CD4-positive, alpha-beta T cell treated with Interleukin-15 for 4 hours (primary cell): Measurements from ENCODE around the gene FNTB.

Experiments used
- DNase-seq: peaks from one replicate; pipeline ENCODE4 v3.0.0-alpha.2; 2020; ENCODE audit warnings: low spot score

Gene FNTB

DNA sequence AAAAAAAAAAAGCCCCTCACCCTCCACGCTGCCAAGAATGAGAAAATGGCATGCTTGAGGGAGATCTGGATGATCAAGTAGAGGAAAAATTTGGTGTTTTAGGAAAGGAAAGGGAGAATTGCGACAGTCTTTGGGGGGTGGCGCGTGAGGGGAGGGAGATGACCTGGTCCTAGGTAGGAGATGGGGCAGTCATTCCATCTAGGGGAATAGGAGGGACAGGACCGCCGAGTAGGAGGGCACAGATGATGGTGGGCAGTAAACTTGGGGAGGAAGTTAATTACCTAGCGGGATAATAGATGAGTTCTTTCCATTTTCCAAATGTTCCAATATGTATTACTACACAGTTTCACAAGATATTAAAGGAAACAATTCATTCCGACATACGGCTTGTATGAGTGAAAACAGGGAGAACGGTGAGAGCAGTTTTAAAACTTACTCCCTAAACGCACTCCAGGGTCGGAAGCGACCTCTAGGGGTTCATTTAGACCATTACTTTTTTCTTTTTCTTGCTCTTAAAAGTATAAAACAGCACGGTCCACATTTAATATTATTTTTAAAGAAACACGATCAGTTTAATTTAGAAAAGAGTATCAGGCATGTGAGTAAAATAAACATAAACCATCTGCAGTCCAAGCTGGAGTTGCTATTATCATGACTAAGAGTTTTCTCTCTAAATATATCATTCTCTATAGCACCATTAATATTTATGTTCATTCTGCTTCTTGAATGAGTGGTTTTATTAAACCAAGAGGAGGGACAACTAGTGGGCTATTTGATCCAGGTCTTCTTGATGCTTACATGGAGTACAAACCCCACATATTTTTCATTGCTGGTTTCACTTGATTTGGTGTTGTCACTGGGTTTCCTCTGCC, 3.0 kb upstream of the FNTB start:
- peak; percentile 56 for DNase-seq

DNA sequence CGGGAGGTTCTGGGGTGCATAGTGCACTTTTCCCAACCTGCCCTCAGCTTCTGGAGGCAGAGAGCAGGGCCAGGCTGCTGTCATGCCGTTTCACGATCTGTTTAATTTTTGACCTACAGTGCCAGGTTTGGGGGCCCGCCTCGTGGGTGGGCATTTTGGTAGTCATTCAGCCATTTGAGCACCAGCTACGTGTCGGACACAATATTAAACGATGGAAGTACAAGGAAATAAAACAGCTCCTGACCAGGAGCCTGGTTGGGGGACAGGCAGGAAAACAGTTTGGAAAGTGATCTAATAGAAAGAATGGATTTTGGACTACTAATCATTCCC, 708 bp downstream of the FNTB start:
- no peak for DNase-seq

DNA sequence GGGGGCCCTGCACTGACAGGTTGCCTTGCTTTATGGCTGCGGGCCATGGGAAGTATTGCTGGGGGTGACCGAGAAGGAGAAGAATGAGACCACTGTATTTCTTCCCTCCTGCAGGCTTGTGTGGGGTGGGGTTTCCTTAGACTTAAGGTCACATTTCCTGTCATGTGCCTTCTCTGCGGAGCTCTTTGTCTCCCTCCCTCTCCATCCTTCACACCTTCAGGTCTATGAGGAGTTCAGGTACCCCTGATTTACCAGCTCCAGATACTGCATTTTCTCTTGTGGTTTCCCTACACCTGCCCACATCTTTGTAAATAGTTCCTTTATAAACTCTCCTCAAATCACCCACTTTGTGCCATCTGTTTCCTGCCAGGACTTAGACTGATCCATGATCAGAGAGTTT, 3.6 kb downstream of the FNTB start:
- peak; percentile 31 for DNase-seq

DNA sequence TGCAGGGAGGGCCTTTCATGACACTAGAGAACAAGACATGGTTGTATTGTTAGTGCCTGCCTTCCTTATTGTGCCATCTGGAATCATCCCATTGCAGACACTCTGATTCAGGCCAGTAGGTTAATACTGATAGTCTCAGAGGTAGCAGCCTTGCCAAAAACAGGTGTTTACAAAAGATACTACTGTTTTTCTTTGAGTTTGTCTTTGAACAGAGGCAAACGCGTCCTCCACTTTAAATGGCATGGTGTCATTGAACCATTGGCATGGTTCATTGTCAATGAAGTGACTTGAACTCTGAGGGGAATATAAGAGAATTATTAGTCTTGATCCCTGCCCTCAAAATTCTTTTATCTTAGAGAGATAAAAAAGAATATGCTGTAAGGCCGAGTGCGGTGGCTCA, 4.2 kb downstream of the FNTB start:
- DNase-seq: no peak

DNA sequence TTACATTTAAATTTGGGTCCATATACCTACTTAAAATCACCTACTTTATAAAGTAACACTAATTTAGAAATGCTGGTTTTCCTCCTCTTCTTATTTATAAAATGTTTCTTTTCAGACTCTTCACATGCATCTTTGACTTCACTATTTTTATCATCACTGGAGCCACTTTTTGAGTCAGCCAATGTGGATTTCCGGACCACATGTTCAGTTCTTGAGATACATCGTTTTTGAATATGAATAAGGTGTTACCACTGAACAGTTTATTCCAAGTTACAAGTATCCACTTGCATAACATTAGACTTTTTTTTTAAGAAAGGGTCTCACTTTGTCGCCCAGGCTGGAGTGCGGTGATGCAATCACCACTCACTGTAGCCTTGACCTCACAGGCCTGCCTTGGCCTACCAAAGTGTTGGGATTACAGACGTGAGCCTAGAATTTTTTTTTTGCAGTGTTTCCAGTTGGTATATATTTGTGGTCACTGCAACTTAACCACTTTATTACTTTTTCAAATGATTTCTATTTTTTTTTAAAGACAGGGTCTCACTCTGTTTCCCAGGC, 5.7 kb downstream of the FNTB start:
- no peak for DNase-seq

DNA sequence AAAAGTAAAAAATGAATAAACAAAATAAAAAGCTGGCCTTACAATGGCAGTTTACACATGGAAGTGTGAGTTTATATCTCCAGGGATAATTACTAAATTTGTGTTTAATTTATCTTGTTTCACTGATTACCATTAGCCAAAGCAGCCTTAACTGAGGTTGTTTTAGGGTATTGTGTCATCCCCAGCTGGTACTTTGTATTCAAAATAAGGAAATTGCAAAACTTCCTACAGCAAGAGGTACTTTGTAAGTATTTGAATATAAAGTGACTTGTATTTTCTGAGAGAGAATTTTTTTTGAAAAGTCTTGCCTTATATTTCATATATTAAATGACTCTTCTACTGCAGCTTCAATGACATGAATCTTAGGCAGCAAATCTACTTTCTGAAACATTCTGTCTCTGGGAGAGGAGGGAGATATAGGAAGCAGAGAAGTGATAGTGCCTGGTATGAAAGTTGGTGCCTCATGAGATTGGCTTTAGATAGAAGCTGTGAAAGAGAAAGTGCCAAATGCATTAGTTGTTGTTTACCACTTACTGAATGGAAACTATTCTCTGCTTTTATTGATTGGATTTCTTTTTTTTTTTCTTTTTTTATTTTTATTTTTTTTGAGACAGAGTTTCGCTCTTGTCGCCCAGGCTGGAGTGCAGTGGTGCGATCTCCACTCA, 6.7 kb downstream of the FNTB start:
- DNase-seq: no peak

DNA sequence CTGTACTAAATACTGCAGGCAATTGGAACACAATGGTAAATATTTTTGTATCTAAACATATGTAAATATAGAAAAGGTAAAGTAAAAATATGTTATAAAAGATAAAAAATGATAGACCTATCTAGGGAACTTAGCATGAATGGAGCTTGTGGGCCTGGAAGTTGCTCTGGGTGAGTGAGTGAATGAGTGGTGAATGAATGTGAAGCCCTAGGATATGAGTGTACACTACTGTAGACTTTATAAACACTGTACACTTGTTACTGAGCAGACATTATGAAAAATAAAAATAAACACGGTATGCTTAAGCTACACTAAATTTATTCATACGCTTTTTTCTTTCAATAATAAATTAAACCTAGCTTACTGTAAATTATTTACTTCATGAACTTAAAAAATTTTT, 7.8 kb downstream of the FNTB start:
- no peak for DNase-seq

DNA sequence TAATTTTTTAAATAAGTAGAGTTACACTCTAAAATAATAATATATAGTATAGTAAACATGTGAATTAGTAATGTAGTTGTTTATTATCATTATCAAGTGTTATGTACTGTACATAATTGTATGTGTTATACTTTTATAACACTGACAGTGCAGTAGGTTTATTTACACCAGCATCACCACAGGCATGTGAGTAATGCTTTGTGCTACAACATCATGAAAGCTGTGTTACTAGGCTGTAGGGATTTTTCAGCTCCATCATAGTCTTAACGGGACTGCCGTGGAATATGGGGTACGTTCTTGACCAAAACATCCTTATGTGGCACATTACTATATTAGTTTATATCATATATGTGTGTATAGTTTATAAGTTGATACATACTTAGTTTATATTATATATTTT, 8.6 kb downstream of the FNTB start:
- no peak for DNase-seq

DNA sequence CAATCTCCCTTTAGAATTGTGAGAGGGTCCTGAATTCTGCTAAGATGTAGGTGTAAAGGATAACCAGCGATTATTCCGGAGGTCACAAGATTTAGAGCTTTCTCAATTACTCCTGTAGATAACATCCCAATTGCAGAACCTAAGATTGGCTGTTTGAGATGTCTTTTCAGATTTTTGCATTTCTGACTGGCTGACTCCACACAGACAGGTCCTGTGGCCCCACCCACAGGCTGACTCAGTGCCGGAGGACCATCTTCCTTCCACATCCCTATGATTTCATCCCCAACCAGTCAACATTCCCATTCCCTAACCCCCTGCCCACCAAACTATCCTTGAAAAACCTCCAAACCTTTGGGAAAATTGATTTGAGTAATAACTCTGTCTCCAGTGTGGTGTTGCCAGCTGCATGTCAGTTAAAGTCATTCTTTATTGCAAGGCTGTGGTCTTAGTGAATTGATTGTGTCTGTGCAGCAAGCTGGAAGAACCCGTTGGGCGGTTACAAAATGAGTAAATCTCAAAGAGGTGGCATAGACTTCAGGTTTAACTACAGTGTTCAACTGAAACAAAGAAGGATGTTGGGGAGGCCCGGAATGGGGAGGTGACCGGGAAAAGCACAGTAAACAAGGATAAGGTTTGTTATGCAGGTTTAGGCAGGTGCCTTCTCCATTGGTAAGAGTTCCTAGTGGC, 10.6 kb downstream of the FNTB start:
- DNase-seq: no peak

DNA sequence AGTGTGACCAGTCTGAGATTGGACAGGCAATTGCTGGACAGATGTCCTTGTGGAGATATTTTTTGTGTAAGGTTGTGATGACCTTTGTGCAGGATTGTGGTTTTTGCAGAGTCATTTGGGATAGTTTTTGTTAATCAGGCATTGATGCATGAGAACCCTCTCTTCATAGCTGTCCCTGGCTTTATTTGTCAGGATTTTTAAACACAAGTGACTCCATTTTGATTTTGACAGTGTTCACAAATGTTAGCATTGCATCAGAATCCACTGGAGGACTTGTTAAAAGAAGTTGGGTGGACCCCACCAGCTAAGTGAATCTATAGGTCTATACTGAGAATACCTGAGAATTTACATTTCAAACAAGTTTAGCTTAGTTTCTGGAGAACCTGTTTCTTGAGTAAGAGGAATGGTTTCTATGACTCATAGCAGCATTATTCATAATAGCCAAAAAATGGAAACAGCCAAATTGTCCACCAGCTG, 11.8 kb downstream of the FNTB start:
- no peak for DNase-seq

DNA sequence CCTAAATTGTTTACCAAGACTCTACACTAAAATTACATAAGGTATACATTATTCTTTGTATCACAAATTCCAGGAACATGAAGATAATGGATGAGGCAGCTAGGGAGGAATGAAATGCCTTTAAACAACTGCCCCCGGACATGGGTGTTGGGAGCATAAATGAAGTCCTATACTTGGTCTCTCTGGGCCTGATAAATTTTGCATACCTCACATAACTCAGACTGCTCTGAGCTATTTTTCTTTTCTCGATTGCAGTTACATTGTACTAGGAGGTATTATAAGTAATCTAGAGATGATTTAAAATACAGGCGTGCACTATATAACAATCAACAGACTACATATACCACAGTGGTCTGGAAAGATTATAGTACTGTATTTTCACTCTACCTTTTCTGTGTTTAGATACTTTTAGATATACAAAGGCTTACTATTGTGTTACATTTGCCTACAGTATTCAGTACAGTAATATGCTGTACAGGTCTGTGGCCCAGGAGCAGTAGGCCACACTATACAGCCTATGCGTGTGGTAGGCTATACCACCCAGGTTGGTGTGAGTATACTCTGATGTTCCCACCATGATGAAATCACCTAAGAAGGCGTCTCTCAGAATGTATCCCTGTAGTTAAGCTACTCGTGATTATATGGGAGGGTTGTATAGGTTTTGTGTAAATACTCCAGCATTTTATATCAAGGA, 14.3 kb downstream of the FNTB start:
- no peak for DNase-seq

DNA sequence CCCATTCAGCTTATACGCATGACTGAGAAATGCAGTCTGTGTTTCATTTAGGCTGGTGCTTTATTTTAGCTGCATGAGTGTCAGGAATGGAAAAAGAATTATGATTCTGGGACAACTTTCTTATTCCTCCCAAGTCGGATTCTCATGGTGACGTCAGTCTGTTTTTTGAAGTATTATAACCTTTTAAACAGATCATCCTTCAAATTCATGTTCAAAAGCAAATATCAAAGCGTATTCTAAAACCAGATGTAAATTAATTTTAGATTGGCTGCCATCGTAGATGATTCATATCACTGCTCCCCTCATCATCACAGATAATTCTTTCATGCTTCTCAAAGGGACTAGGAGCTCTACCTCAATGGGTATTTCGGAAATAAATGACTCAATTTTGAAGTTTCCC, 15.0 kb downstream of the FNTB start:
- no peak for DNase-seq

DNA sequence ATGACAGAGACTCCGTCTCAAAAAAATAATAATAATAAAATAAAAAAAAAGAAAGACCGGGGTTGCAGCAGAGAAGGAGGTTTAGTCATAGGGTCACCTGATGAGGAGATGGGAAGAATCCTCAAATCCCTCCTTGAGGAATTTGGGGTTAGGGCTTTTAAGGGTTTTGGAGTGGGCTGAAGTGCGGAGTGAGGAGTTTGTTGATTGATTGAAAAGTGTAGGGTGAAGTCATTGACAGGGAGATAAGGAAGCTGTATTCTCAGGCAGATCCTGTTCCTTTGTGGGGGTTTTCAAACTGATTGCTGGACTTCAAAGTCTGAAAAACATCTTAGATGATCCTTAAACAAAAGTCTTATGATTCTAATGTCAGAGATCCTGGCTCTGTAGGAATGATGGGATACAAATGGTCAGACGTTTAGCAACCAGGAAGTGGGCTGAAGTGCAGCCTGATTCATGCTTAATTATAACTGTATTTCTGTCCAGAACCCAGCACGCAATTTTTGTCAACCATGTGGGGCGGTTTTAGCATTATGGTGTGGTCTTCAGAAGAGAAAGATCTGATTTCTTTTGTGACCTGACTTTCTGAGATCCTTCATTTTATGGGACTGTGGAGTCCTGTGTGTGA, 16.0 kb downstream of the FNTB start:
- DNase-seq: no peak

DNA sequence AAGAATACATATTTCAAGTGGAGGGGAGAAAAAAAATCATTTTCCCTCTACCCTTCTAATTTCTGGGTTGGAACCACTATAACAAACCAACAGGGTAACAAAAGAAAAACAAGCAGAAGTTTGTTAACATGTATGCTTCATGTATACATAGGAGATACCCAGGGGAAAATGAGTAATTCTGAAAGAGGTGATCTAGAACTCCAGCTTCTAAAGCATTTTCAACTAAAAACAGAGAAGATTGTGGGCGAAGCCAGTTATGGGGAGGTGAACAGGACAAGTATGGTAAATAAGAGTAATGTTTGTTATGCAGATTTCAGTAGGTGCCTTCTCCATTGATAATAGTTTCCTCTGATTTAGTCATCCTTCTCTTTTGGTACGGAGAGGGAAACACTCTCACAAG, 16.7 kb downstream of the FNTB start:
- DNase-seq: no peak

DNA sequence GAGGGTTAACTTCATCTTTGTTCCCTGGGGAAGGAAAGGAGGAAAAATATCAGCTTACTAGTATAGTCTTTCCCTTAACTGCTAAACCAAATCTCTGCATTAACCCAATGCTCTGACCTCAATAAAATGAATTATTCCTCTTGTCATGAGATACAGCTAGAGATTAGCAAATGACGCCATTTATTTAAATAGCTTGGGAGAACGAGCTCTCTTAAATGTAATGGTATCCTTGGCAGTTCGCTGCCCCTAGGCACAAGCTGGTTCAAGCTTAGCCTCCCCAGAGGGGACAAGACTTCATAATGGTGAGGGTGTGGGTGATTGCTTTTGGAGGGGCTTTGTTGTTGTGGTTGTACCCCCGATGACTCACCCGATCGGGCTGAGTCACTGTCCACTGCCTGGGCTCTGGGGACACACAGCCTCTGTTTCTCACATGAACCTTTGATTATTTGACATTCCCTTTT, 19.6 kb downstream of the FNTB start:
- no peak for DNase-seq

DNA sequence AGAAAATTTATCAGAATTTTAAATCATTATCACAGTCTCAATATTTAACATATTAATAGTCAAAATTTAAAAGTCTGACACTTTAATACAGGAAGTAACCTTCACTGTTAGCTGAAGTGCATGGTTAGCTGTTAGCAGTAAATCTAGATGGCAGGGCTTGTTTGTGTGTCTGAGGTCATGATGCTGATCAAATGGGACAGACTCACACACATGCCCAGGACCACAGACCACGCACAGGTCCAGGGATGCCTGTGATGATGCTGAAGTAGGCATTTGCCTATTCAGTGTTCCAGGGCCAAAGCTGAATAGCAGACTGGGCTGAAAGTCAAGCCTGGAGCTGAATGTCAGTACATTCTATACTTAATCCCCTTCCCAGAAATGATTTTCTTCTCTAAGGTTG, 20.5 kb downstream of the FNTB start:
- no peak for DNase-seq

DNA sequence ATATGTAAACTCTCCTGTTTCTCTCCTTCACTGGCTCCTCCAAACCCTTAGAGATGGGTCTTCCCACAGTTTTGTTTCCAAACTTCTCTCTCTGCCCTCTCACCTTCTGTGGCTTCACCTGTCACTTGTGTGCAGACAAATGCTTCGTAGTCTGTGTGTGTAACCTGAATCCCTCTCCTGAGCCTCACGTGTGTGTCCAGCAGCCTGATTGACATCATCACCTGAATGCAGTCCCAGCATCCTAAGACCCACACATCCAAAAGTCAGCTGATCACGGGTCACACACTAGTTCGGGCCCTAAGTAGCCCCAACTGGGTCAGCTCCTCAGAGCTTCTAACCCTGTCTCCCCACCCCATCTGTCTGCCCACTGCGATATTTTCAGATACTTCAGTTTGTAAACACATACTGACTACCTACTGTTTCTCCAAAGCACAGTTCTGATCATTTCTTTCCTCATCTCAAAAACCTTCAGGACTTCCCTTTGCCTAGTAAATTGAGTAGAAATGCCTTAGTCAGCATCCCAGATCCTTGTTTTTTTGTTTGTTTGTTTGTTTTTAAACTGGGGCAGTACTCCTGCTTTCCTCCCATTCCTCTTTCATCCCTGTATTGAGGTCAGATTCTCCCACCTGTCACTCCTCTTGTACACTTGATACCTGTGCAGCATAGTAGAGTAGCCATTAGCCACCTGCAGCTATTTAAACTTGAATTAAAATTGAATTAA, 23.7 kb downstream of the FNTB start:
- no peak for DNase-seq

DNA sequence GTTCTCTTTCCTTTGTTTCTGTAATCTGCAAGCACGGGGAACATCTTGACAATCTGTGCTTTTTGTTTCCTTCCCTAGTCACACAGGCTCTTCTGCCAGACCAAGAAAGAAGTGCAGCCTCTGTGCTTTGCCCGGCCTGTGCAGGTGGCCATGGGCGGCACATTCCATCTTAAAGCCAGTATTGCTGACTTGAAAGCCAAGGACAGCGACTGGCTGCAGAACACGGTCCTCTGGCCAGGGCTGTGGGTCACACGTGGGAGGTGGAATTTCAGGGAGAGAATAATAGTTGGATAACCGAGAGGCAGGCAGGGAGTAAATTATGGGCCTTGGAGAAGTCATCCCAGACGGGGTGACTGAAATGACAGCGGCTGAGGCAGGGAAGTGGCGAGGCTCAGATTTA, 24.8 kb downstream of the FNTB start:
- no peak for DNase-seq

DNA sequence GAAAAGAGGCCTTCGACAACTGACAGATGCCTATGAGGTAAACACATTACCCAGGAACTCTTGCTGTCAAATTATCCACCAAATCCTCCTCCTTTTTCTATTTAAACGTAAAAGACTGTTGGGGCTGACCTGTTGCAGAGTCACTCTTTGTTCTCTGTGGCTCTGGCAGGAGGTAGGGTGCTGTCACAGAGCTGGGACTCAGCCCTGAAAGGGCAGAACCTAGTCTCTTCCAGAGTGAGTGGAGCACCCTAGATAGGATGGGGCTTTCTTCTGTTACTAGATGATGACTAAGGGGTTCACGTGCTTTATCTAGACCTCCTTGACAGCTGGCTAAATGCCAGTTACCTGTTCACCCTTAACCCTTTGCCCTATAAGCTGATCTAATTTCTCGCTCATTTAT, 25.7 kb downstream of the FNTB start:
- no peak for DNase-seq

DNA sequence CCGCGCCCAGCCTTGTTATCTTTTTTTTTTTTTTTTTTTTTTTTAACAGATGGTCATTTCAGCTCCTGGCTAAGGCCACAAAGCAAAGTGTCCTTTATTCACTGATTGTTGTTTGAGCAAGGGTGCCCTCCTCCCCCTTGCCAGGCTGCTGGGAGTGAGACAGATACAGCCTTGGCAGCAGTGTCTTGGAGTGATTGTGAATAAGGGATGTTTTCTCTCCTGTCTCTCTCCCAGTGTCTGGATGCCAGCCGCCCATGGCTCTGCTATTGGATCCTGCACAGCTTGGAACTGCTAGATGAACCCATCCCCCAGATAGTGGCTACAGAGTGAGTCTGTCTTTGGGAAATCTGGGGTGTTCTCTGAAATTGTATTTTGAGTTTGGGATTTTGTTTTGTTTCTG, 28.7 kb downstream of the FNTB start:
- no peak for DNase-seq

DNA sequence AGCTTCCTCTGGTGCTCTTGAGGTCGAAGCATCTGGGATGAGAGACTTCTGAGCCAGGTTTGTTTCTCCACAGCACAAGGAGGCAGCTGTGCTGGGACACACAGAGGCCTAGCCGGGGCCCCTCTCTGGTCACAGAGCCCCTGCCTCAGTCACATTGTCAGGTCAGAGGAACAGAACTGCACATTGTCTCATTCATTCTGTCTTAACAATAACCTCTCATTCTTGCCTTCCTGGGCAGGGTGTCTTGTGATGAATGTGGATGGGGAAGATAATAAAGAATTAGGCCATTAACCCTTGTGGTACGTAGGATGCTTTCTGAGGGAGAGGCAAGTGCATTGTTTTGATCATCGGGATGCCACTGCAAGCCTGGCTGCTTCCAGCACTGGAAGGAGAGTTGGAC, 29.8 kb downstream of the FNTB start:
- DNase-seq: no peak
